Upper lobe of left lung (tissue), 4 donors: ENCODE data around the gene HSPA1L.

Experiments
- CTCF ChIP-seq, 6 experiments: fragments of 450-650 bp in 4 of 6; fragments of 200-600 bp in 2 of 6; sonication (generic) in 2 of 6; IDR thresholded peaks; one replicate each; pipeline ENCODE4 v1.5.1; 2016 to 2019; ENCODE audit warnings: antibody characterized with exemption in 6 of 6
- EP300 ChIP-seq, 4 donors: sonication (generic); formaldehyde crosslinking; IDR thresholded peaks; one replicate each; pipeline ENCODE4 v1.5.1; 2017; ENCODE audit warnings: antibody characterized with exemption in 4 of 4, control low read depth in 2 of 4
- POLR2A ChIP-seq, 4 donors: fragments of 450-650 bp; IDR thresholded peaks; one replicate each; pipeline ENCODE4 v1.5.1; 2016 to 2017; ENCODE audit warnings: antibody characterized with exemption in 4 of 4, mild to moderate bottlenecking in 2 of 4
- POLR2AphosphoS5 ChIP-seq, 2 donors: sonication (generic); formaldehyde crosslinking; IDR thresholded peaks; one replicate each; pipeline ENCODE4 v1.5.1; 2017; ENCODE audit warnings: antibody characterized with exemption in 2 of 2

GRCh38 chr6:31836474-31837368 is 21.6 kb upstream of the HSPA1L start:
- no peak for TF ChIP-seq CTCF (IDR thresholded peaks at IDR 0.05)
- no peak for TF ChIP-seq POLR2AphosphoS5 (IDR thresholded peaks at IDR 0.05)
- TF ChIP-seq EP300 (IDR thresholded peaks at IDR 0.05): no peak
- TF ChIP-seq POLR2A (IDR thresholded peaks at IDR 0.05): no peak
